ENCODE measurements around the gene UBASH3B. TPM values are rescaled to one million over a fixed set of nuclear protein-coding genes. Genes with fewer than 3 reads are reported as not detected.

Gene UBASH3B
- total and polyA plus RNA-seq, 2 donors (not counting 1 experiment from before 2014, with no cell fraction given), result 13.1 to 44.4 TPM

GRCh38 chr11:122692444-122692843, 36.9 kb downstream of the UBASH3B start:
- no peaks in the 10 kb centered on the region for H3K36me3 ChIP-seq (ENCODE audit: control insufficient read depth, insufficient read depth, low read length)
- TF ChIP-seq CTCF (conservative IDR thresholded peaks at IDR 0.05 in 1 of 2, IDR thresholded peaks at IDR 0.05 in 1 of 2; ENCODE audit: low read depth in 1 of 2, low read length in 2 of 2), result no peak
- TF ChIP-seq EZH2 (IDR thresholded peaks at IDR 0.05; ENCODE audit: low read length, missing control alignments), result no peak
- no peaks in the 10 kb centered on the region for H3K9me3 ChIP-seq (ENCODE audit: control insufficient read depth, insufficient read depth, low read depth, low read length)
- H3K4me1 ChIP-seq (ENCODE audit: control insufficient read depth, extremely low read depth, insufficient read depth, low read length), result peaks cover 7% of the 10 kb centered on the region
- peaks cover 23% of the 10 kb centered on the region for H3K79me2 ChIP-seq (ENCODE audit: control insufficient read depth, insufficient read depth, low read length)
- no peak overlapping the region for H2AFZ ChIP-seq (ENCODE audit: low read length)
- no peaks in the 10 kb centered on the region for H3K27me3 ChIP-seq (ENCODE audit: control insufficient read depth, insufficient read depth, low read length)
- no peak overlapping the region for H3K27ac ChIP-seq (ENCODE audit: insufficient read depth, low read length)
- DNase-seq (ENCODE audit: low read depth in 2 of 2), result no peak
- H3K4me2 ChIP-seq (ENCODE audit: extremely low read depth, insufficient read depth, low read length), result no peak overlapping the region
- no peak overlapping the region for H3K4me3 ChIP-seq (replicated peaks in 1 of 4; ENCODE audit: control extremely low read depth in 1 of 4, insufficient read depth in 1 of 4, low read depth in 3 of 4, low read length in 4 of 4)
- H4K20me1 ChIP-seq (ENCODE audit: control insufficient read depth, extremely low read depth, insufficient read depth, low read length), result no peaks in the 10 kb centered on the region
- H3K9ac ChIP-seq (ENCODE audit: insufficient read depth, low read length), result no peak overlapping the region

- H3K9ac ChIP-seq (ENCODE audit: insufficient read depth, low read length), result no peak overlapping the region
- no peak for DNase-seq (ENCODE audit: low read depth in 2 of 2)
- no peak overlapping the region for H3K27ac ChIP-seq (ENCODE audit: insufficient read depth, low read length)
- H3K27me3 ChIP-seq (ENCODE audit: control insufficient read depth, insufficient read depth, low read length), result no peaks in the 10 kb centered on the region
- no peak overlapping the region for H3K4me2 ChIP-seq (ENCODE audit: extremely low read depth, insufficient read depth, low read length)
- H3K36me3 ChIP-seq (ENCODE audit: control insufficient read depth, insufficient read depth, low read length), result no peaks in the 10 kb centered on the region
- H3K4me3 ChIP-seq (replicated peaks in 1 of 4; ENCODE audit: control extremely low read depth in 1 of 4, insufficient read depth in 1 of 4, low read depth in 3 of 4, low read length in 4 of 4), result no peak overlapping the region
- no peaks in the 10 kb centered on the region for H3K9me3 ChIP-seq (ENCODE audit: control insufficient read depth, insufficient read depth, low read depth, low read length)
- TF ChIP-seq CTCF (conservative IDR thresholded peaks at IDR 0.05 in 1 of 2, IDR thresholded peaks at IDR 0.05 in 1 of 2; ENCODE audit: low read depth in 1 of 2, low read length in 2 of 2) (no peak), EZH2 (IDR thresholded peaks at IDR 0.05; ENCODE audit: low read length, missing control alignments) (no peak)
- peaks cover 7% of the 10 kb centered on the region for H3K4me1 ChIP-seq (ENCODE audit: control insufficient read depth, extremely low read depth, insufficient read depth, low read length)
- peaks cover 19% of the 10 kb centered on the region for H3K79me2 ChIP-seq (ENCODE audit: control insufficient read depth, insufficient read depth, low read length)
- no peak overlapping the region for H2AFZ ChIP-seq (ENCODE audit: low read length)
- H4K20me1 ChIP-seq (ENCODE audit: control insufficient read depth, extremely low read depth, insufficient read depth, low read length), result no peaks in the 10 kb centered on the region
Observed at GRCh38 chr11:122695076-122695615, 39.6 kb downstream of the UBASH3B start.

GRCh38 chr11:122696662-122697061, 41.1 kb downstream of the UBASH3B start:
- H3K27me3 ChIP-seq (ENCODE audit: control insufficient read depth, insufficient read depth, low read length), result no peaks in the 10 kb centered on the region
- no peak overlapping the region for H3K9ac ChIP-seq (ENCODE audit: insufficient read depth, low read length)
- DNase-seq (ENCODE audit: low read depth in 2 of 2), result no peak
- no peak overlapping the region for H3K4me3 ChIP-seq (replicated peaks in 1 of 4; ENCODE audit: control extremely low read depth in 1 of 4, insufficient read depth in 1 of 4, low read depth in 3 of 4, low read length in 4 of 4)
- H3K4me1 ChIP-seq (ENCODE audit: control insufficient read depth, extremely low read depth, insufficient read depth, low read length), result peaks cover 5% of the 10 kb centered on the region
- no peaks in the 10 kb centered on the region for H3K9me3 ChIP-seq (ENCODE audit: control insufficient read depth, insufficient read depth, low read depth, low read length)
- peaks cover 18% of the 10 kb centered on the region for H3K79me2 ChIP-seq (ENCODE audit: control insufficient read depth, insufficient read depth, low read length)
- TF ChIP-seq CTCF (conservative IDR thresholded peaks at IDR 0.05 in 1 of 2, IDR thresholded peaks at IDR 0.05 in 1 of 2; ENCODE audit: low read depth in 1 of 2, low read length in 2 of 2) (no peak), EZH2 (IDR thresholded peaks at IDR 0.05; ENCODE audit: low read length, missing control alignments) (no peak)
- H3K36me3 ChIP-seq (ENCODE audit: control insufficient read depth, insufficient read depth, low read length), result no peaks in the 10 kb centered on the region
- no peaks in the 10 kb centered on the region for H4K20me1 ChIP-seq (ENCODE audit: control insufficient read depth, extremely low read depth, insufficient read depth, low read length)
- H3K27ac ChIP-seq (ENCODE audit: insufficient read depth, low read length), result no peak overlapping the region
- no peak overlapping the region for H3K4me2 ChIP-seq (ENCODE audit: extremely low read depth, insufficient read depth, low read length)
- H2AFZ ChIP-seq (ENCODE audit: low read length), result no peak overlapping the region

All from fibroblast of lung (primary cell).